Cortex of kidney (tissue), 1 donor: ENCODE data around the gene KL.

Experiments
- DNase-seq: peaks from one replicate; lab custom pipeline; 2025; lab: John Stamatoyannopoulos, UW

KL gene

DNA sequence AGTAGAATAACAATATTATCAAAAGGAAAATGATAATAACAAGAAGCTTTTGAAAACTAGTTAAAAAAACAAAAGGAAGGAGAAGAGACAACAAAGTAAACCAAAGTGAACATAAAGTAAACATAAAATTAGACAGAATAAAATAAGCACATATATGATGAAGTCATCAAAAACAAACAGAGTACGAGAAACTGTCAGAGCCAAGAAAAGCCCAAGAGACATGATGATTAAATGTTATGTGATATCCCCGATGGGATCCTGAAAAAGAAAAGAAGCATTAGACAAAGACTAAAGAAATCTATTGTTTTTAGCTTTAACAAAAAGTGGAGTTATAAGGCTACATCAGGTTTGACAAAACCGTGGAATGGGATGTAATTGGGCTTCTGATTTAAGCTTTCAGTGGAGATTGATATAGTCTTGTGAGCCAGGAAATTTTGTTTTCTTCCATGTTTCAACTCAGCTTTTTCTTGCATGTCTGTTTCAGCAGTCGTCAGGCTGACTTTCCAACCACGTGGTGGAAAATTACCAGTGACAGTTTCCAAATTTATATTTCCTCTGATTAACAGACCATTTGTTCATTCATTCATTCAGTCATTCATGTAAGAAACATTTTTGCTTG lies 64.9 kb downstream of the KL start:
- DNase-seq: no peak

DNA sequence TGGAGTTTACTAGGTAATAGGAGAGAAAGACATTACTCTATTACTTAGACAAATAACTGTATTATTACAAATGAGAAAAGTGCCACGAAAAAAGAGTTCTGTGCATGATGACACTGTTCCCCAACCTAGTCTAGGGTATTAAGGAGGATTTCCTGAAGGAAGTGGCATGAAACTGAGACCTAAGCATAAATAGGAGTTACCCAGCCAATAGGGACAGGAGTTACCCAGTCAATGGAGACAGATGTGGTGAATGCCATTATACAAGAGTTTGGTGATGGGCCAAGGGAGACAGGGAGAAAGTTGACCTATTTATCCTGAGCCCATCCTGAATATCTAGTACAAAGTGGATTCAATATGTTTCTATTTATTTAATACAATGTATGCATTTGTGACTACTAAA lies 65.4 kb downstream of the KL start:
- no peak for DNase-seq

DNA sequence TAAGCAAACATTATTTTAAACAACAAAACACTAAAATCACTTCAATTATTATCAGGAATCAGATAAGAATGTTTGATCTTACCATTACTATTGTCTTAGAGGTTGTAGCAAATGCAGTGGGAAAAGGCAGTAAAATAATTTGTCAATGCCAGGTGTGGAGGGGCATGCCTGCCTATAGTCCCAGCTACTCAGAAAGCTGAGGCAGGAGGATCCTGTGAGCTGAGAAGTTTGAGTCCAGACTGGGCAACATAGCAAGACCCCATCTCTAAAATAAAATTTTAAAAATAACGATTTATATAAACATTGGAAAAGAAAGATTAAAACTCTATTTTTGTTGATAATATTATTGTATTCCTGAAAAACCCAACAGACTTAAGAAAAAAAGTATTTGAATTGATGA lies 66.8 kb downstream of the KL start:
- no peak for DNase-seq

DNA sequence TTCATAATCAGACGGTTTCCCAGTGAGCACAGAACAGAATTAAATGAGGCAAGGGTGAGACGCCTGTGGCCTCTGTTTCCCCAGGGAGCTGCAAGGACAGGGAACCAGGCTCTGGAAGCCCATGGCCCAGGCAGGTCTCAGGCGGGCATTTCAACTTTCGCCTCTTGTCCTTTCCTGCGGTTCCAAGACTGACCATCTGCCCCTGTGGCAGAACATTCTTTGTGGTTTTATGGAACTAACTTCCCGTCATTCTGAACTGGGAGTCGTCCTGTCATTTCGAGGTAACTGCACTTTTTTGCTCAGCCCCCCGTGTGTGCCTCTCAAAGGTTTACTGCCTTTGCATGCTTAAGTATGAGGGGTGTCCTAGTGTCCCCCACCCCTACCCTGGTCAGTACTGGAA lies 70.9 kb downstream of the KL start:
- no peak for DNase-seq

DNA sequence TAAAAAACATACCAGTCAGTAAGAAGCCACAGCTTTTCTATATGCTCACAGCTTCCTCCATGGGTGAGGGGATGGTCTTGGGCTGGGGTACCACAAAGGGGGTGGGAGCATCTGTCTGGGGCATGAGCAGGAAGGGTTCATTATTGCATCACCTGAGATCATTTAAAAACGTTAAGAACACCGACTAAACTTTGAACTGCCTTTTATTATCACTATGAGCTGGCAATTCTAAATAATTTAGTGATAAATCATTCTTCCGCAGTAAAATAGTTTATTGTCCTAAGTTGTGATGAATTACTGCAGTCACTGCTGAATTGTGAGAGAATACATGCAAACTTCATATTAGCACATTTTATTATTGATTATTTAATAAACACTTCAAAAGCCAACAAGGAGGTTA lies 71.6 kb downstream of the KL start:
- no peak for DNase-seq

DNA sequence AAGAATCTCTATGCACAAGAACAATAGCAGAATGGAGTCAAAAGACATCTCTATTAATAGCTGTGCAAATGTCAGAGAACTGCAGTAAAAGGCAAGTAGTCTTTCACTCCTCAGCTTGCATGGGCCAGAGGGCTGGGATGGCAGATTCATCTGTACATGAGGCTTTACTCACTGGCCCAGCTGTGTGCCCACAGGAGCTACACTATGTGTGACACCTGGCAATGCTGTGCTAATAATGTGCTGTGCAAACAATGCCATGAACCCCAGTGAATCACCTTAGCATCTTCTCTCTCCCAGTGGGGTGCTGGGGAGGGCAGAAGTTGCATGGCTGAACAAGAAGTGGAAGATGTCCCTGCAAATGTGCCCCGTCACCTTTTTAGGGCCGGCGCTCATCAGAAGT lies 73.1 kb downstream of the KL start:
- no peak for DNase-seq

DNA sequence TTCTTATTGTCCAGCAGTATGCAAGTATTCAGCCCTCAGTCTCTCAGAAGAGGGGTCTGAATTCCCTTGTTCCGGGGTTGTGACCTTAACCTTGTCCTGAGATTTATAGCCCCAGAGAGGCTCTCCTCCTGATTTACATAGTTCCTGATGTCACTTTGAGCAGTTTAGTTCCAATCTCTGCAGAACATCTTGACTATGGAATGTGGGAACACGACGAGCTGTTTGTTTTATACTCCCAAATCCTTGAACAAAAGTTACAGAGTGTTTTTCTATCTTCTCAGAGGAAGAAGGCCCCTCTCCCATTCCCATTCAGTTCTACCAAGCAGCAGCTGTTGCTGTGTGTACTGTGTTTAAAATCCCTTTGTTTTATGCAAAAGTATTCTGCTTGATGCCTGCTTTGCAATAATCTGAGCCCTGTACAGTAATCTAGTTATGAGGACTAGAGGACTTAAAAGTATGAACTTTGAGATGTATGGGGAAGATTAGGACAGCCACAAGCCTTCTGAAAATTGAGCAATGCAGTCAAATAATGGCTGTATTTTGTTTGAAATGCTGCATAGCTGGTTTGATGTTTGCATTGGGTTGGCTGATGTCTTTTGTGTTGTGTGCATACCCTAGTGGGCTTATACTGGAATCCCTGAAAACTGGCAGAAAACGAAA lies 74.7 kb downstream of the KL start:
- no peak for DNase-seq

DNA sequence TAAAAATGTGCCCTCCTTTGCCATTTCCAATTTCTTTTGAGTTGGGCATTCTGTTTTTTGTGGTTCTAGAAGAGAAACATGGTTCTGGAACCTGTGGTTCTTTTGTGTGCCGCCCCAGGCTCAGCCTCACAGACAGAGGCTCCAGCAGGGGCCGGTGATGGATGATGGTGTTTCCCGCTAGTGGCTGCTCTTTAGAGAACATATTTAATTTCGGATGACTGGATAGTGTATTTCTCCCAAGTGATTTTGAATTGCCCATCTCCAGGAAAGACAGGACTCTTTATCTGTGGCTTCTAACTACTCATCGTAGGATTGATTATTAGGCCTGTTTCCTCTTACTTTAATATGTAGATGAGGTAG lies 75.2 kb downstream of the KL start:
- DNase-seq: no peak

DNA sequence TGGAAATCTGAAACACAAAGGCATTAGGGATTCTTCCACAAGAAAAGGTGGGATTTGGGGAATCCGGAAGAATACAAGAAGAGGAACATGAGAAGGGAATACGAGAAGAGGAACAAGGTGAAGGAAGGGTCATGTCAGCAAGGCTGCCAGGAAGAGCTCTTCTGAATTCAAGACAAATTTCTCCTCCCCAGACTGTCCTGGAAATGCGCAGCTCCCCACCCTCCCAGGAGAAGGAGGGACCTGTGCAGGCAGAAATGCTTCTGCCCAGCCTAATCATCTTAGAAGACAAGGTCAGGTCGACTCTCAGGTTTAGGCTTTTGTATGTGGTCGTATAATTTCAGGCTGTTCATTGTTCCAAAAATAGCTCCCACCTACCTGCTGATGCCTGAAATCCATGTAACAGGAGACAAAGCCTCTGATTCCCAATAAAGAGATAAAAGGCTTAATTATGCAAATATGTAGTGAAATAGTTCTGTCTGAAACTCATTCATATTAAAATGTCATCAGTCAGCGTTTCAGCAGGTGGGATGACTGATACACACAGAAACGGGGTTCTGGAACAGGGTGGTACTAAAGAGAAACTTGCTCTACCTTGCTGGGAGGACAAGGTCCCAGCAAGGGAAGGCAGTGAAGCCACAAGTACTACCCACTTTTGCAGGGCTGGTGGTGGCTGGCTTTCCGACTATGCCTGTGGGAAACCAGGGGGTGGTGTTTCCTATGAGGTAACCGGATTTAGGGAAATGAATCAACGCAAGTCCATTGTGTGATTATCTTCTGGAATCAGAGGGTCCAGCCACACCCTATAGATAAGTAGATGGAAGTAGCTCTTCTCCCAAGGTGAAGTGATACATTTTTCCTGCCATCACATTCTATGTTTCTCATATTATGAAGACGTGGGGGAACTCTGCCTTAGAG lies 76.1 kb downstream of the KL start:
- no peak for DNase-seq

DNA sequence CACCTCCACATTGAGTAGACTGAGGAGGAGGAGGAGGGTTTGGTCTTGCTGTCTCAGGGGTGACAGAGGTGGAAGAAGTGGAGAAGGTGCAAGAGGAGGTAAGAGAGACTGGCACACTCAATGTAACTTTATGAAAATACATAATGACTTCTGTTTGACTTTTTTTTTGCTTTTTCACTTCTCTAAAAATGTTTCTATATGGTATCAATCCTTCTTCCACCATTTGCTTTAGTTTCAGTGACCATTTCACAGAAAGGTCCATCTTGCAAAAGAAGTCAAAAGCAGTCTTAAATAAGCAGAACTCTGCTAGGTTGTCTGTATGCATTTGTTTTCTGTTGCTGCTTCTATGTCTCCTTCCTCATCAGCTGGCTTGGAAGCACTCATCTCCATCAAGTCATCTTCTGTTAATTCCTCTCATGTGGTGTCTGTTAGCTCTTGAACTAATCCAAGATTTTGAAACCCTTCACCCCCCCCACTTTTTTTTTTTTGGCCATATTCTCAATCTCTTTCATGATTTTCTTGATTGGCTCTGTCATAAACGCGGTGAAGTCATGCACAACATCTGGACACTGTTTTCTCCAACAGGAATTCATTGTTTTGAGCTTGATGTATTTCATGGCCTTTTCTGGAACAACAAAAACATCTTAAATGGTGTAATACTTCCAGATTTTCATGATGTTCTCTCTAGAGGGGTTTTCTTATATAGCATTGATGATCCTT lies 80.8 kb downstream of the KL start:
- no peak for DNase-seq

DNA sequence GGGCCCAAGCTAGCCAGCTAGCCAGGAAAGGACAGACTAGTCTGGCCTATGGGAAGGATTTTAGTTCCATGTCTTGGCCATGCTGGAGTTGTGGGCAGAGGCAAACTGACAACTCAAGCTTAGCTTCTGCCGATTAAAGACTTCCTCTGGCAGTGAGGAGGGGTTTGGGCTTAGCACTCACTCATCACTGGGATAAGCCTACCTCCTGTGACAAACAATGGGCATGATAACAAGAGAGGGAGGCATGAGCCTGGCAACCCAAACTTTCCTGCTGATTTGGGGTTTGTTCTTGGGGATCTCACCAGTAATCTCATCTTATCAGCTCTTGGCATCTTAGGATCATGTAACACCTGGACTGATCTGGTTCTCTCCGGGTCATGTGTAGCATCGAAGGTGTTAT lies 83.6 kb downstream of the KL start:
- DNase-seq: no peak

DNA sequence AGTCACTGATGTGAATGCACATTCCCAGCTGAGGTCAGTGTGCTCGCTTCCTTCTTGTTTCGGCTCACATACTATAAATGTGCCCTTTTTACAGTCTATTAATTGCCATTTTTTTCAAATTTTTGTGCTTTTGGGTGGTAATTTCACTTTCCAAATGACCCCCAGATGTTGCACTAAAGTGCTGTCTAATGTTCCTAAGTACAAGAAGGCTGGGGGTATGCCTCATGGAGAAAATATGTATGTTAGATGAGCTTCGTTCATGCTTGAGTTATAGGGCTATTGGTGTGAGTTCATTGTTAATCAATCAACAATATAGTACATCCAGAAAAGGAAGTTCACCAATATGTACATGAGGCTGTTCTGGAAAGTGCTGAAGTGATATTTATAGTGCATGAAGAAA lies 84.7 kb downstream of the KL start:
- DNase-seq: no peak

DNA sequence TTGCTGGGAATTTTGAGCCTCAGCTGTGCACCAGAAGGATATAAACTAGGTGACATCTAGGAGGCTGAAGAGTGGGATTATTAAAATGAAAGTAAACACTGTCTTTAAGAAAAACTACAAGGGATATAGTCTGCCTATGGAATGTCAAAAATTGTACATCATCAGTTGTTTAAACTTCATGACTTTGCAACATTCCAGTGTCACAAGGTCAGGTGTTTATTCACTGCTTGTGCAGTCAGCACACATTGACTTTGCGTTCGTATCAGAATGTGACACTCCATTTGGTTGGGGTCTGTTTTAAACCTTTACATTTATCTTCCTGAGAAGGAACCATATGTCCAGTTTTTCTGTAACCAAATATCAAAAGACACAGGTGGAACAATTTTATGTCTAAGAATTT lies 85.6 kb downstream of the KL start:
- no peak for DNase-seq

DNA sequence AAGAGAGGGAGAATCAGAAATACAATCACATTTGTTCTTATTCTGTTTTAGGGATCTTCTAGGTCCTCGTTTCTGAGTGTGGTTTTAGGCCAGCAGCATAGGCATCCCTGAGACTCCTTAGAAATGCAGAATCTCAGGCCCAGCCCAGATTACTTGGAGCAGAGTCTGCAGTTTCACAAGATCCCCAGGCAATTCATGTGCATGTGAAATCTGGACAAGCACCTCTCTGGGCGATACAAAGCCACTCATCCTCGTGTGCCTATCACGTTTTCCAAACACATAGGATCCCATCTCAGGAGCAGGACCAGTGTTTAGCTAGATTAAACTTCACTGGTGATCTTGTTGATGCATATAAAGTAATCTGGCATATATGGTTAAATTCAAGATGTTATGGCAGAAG lies 87.2 kb downstream of the KL start:
- no peak for DNase-seq

DNA sequence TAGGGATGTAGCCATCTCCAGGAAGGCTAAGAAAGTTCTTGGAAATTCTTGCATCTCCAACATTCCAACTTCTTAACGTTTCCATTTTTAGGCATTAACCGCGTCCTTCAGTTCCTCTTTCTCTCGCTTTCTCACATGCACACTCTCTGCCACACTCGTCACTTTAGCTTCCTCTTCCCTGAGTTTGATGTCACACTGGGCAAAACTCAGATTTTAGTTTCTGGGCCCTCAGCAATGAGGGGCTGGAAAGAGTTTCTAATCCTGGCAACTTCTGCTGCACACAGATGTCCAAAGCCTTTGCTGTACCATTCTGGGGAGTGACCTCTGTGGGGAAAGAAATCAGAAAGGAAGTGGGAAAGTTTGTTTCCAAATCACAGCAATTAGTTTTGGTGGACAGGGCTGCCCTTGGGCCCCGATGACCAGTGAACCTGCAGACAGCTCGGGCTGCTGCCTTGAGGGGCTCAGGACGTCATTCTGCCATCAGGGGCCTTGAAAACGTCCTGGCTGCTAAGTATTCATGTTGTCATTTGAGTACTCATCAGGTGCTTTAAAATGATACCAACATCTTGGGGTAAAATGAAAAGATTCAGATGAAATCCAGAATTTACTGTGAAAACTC lies 89.3 kb downstream of the KL start:
- no peak for DNase-seq

DNA sequence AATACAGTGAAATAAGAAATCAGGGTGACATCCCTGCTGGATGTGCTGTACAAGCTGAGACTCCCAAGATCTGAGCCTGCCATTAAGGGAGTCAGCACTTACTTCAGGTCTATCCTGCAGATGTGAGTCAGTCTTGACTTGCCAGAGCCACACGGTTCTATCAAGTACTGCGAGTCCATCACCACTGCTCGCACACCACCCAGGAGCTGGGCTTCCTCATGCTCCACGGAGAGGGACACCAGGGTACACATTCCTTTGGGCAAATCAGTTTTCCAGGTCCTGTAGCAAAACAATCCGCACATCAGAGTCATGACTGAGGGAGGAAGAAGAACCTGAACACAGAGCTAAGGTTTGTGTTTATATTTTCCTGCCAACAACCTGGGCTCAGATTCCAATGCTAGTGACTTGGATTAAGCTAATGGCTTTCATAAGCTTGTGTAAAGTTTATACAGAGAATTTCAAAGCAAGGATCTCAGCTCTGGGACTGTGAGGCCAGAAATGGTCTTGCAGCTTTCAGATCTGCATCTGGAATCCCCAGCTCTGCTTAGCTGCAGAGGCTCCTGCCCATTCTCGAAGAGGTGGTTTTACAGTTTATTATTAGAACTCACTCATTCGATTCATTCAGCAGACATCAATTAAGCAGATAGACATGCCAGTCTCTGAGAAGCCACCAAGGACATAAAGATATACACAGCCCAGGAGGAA lies 90.6 kb downstream of the KL start:
- DNase-seq: no peak

DNA sequence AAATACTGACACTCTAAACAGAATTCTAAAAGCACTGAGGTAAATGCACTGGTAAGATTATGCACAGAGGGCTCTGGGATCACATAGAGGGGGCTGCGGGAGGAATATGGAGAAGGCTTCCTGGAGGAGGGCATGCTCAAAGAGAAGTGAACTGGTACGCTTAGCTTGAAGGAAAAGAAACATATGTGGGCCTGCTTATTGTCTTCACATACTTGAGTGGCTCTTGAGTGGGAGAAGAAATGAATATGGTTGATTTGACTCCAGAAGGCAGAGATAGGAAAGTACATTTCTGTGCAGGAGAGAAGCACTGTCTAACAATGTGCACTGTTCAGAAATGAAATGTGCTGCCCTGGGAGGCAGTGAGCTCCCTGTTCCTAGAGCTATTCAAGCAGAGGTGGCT lies 91.1 kb downstream of the KL start:
- no peak for DNase-seq

DNA sequence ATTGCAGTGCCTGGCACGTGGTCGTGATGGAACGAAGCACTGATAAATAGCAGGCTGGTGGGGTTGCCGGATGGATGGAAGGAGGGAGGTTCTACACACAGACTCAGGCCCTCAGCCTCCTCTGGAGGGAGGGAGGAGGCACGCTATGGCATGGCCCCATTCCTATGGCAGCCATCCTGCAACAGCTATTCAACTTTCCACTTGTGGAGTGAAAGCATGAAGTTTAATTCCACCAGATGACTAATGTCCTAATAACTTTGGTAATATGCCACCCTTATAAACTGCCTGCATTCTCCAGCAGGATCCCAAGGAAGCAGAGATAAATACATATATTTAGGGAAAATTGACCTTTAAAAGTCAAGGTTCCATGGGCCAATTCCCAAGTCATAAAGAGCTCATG lies 92.4 kb downstream of the KL start:
- DNase-seq: no peak

DNA sequence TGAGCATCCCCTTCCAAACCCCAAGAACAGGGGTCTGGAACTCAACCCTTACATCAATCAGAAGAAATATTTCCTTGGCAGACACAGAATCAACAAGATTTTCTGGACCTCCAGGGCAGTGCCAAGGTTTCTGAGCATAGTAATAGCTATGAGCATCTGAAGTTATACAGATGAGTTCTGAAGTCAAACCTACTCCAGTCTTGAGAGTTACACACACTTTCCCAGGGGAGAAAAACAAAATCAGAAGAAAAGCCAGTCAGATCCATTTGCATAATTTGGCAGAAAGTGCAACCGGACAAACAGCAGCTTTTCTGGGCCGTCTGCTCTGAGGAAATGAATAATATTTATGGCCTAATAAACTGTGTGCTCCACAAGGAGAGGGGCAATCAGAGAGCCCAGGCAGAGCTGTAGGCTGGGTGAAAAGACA lies 93.1 kb downstream of the KL start:
- no peak for DNase-seq

DNA sequence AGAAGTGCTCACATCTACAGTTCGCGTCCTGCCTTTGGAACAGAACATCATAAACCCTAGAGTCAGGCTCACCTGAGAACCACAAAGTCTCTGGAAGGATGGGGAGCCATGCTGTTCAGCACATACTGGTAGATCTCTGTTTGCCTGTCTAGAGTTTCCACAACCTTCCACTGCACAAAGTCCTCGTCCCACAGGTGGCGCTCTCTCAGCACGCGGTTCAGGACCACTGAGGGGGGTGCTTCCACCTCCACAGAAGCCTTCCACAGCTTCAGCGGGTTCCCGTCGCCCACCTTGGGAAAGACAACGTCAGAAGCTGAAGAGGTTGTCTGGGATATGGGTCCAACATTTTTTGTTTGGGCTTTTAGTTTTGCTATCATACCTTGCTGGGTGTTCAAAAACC lies 93.6 kb downstream of the KL start:
- DNase-seq: no peak

DNA sequence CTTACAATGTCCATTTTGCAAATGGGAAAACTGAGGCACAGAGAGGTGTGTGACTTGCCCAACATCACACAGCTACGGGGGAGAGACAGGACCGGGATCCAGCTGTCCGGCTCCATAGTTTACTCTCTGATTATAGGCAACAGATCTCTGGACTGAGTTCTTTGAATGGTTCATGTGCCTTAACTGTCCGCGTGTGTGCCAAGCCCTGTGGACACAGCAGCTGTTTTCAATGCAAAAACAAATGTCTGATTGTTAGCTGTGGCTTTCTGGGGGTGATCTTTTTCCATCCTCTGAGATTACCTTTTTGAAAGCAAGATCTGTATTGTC lies 94.1 kb downstream of the KL start:
- no peak for DNase-seq
